Hematopoietic multipotent progenitor cell treated with erythropoietin and hydrocortisone succinate and interleukin-3 and kit ligand, for 15 days (in vitro differentiated cells): Measurements from ENCODE around the gene ETHE1.

Experiments
- DNase-seq: peaks from one replicate; pipeline ENCODE4 v3.0.0-alpha.2; 2015; ENCODE audit warnings: low spot score

ETHE1 gene

GRCh38 chr19:43526884-43527859 is at the start of gene ETHE1:
Gene ETHE1 (minus strand): TSS chr19:43527201. CDS start chr19:43527177, 24 bp downstream.
- peak; percentile 49 for DNase-seq

- no peak for DNase-seq
Measured at GRCh38 chr19:43575955-43576878, 49.2 kb upstream of the ETHE1 start.

GRCh38 chr19:43575156-43575950 is 48.4 kb upstream of the ETHE1 start, which contains the start of the genes PINLYP and XRCC1:
Gene PINLYP (plus strand): TSS chr19:43575801. CDS start chr19:43577192, 1,391 bp downstream.
Gene XRCC1 (minus strand): TSS chr19:43575527. CDS start chr19:43575458, 69 bp downstream.
- DNase-seq: peak; percentile 96

GRCh38 chr19:43574424-43575155 is 47.6 kb upstream of the ETHE1 start:
- DNase-seq: peak; percentile 15

- DNase-seq: no peak
Measured at GRCh38 chr19:43572171-43572588, 45.2 kb upstream of the ETHE1 start.

- DNase-seq: no peak
Measured at GRCh38 chr19:43570174-43570791, 43.3 kb upstream of the ETHE1 start.

GRCh38 chr19:43569657-43570056 is 42.7 kb upstream of the ETHE1 start:
- no peak for DNase-seq

- no peak for DNase-seq
Measured at GRCh38 chr19:43564800-43565199, 37.8 kb upstream of the ETHE1 start.

GRCh38 chr19:43563816-43564457 is 36.9 kb upstream of the ETHE1 start:
- DNase-seq: no peak

- DNase-seq: peak; percentile 66
Measured at GRCh38 chr19:43562698-43563241, 35.8 kb upstream of the ETHE1 start.

- no peak for DNase-seq
Measured at GRCh38 chr19:43562226-43562697, 35.3 kb upstream of the ETHE1 start.

- DNase-seq: no peak
Measured at GRCh38 chr19:43561139-43561970, 34.4 kb upstream of the ETHE1 start.

GRCh38 chr19:43560687-43561086 is 33.7 kb upstream of the ETHE1 start:
- no peak for DNase-seq

- peak; percentile 78 for DNase-seq
Measured at GRCh38 chr19:43555185-43555770, 28.3 kb upstream of the ETHE1 start.

GRCh38 chr19:43554317-43554895 is 27.4 kb upstream of the ETHE1 start:
- no peak for DNase-seq

- DNase-seq: no peak
Measured at GRCh38 chr19:43553656-43554055, 26.7 kb upstream of the ETHE1 start.

GRCh38 chr19:43552616-43553015 is 25.6 kb upstream of the ETHE1 start:
- no peak for DNase-seq

- no peak for DNase-seq
Measured at GRCh38 chr19:43552198-43552450, 25.1 kb upstream of the ETHE1 start.
